K562 (cell line): ENCODE results near the gene RPL21. TPM values are rescaled to one million over a fixed set of nuclear protein-coding genes. Genes with fewer than 3 reads are reported as not detected.

Experiments
- ATAC-seq: fragments of 200-7000 bp; cut with Tn5 transposase; 3 replicates; pipeline ENCODE4 v1.9.1; 2020; ENCODE audit warnings: moderate library complexity
- BruUV-seq: library from RNA; stranded (reverse); fragments of 400-500 nt; replicated peaks from 2 replicates; lab custom pipeline; 2021; lab: Mats Ljungman, UMichigan
- CTCF ChIA-PET: fragments of 300-600 bp; formaldehyde crosslinking; extraction: SDS; loops from one replicate; lab custom pipeline; 2021; ENCODE audit warnings: low intra/inter-chr PET ratio; lab: Yijun Ruan, JAX
- POLR2A ChIA-PET: fragments of 300-600, 350-650 bp; sonication (Branson Sonifier 250); formaldehyde crosslinking; extraction: SDS; loops from one replicate; lab custom pipeline; 2021; ENCODE audit warnings: antibody characterized with exemption, inconsistent platforms; lab: Yijun Ruan, JAX
- DNase-seq, 4 experiments: peaks; one replicate each; pipeline versions ENCODE4 v3.0.0 to v3.0.0-alpha.2; 2011 to 2018; ENCODE audit warnings: low spot score in 3 of 4, mixed read lengths in 3 of 4; ENCODE audit errors: extremely low read depth in 1 of 4
- FAIRE-seq: peaks from 2 replicates; lab custom pipeline; 2011; peaks lifted over from hg19 to GRCh38; lab: Jason Lieb, UNC
- H2AFZ ChIP-seq: 2 replicates; pipeline ENCODE4 v1.6.0; 2011; ENCODE audit warnings: low read depth, low read length, control low read depth, inconsistent platforms
- H3K27ac ChIP-seq: fragments of 200-600 bp; 3 replicates; pipeline ENCODE4 v1.8.0; 2011; ENCODE audit warnings: low read depth, mild to moderate bottlenecking, control low read depth, inconsistent platforms, low read length, moderate library complexity, mixed read lengths; ENCODE audit errors: extremely low read depth
- H3K27me3 ChIP-seq, 2 experiments: fragments of 300-600 bp in 1 of 2; 2 replicates in 1 of 2; 3 replicates in 1 of 2; pipeline versions ENCODE4 v1.6.0 to v1.8.0; 2011; ENCODE audit warnings: inconsistent platforms in 2 of 2, low read length in 2 of 2, mild to moderate bottlenecking in 1 of 2, mixed read lengths in 1 of 2, moderate library complexity in 1 of 2; ENCODE audit not compliant: control insufficient read depth in 2 of 2, insufficient read depth in 2 of 2
- H3K36me3 ChIP-seq: fragments of 300-600 bp; 3 replicates; pipeline ENCODE4 v1.8.0; 2011; ENCODE audit warnings: mild to moderate bottlenecking, low read length, inconsistent platforms; ENCODE audit not compliant: control insufficient read depth, insufficient read depth
- H3K4me1 ChIP-seq, 2 experiments: fragments of 200-600 bp in 1 of 2; replicated peaks in 1 of 2; 2 replicates in 1 of 2; 3 replicates in 1 of 2; pipeline versions ENCODE4 v1.5.1 to v1.8.0; 2011; ENCODE audit warnings: inconsistent platforms in 2 of 2, low read length in 2 of 2, mild to moderate bottlenecking in 1 of 2, mixed read lengths in 1 of 2, moderate library complexity in 1 of 2; ENCODE audit not compliant: control insufficient read depth in 2 of 2, insufficient read depth in 2 of 2
- H3K4me2 ChIP-seq: 2 replicates; pipeline ENCODE4 v1.6.1; 2011; ENCODE audit warnings: low read length, control low read depth, inconsistent platforms, mixed read lengths; ENCODE audit not compliant: insufficient read depth
- H3K4me3 ChIP-seq: fragments of 200-600 bp; sonication (generic), shearing (Covaris generic); 2 replicates; pipeline ENCODE4 v1.5.1; 2016; ENCODE audit warnings: control low read depth, inconsistent platforms
- H3K79me2 ChIP-seq: fragments of 200-600 bp; 3 replicates; pipeline ENCODE4 v1.8.0; 2011; ENCODE audit warnings: low read length, inconsistent platforms; ENCODE audit not compliant: control insufficient read depth, insufficient read depth
- H3K9ac ChIP-seq, 2 experiments: 2 replicates each; pipeline versions ENCODE4 v1.6.0 to v1.6.1; 2011; ENCODE audit warnings: low read depth in 2 of 2, low read length in 2 of 2, control low read depth in 1 of 2, inconsistent platforms in 1 of 2, mild to moderate bottlenecking in 1 of 2, mixed read lengths in 1 of 2; ENCODE audit not compliant: insufficient read depth in 1 of 2
- H3K9me1 ChIP-seq: one replicate; pipeline ENCODE4 v1.6.0; 2011; ENCODE audit warnings: inconsistent platforms, mild to moderate bottlenecking, low read length, moderate library complexity; ENCODE audit not compliant: control insufficient read depth, insufficient read depth
- H3K9me3 ChIP-seq: replicated peaks from 2 replicates; pipeline ENCODE4 v1.5.1; 2011; ENCODE audit warnings: low read depth, low read length, inconsistent platforms; ENCODE audit not compliant: control insufficient read depth, insufficient read depth
- H4K20me1 ChIP-seq: replicated peaks from 2 replicates; pipeline ENCODE4 v1.6.1; 2011; ENCODE audit warnings: low read length, inconsistent platforms, mixed read lengths; ENCODE audit not compliant: control insufficient read depth, insufficient read depth
- NFXL1 ChIP-seq: fragments of 450-650 bp; formaldehyde crosslinking; IDR thresholded peaks from 2 replicates; pipeline ENCODE4 v1.4.0; 2021; ENCODE audit warnings: mild to moderate bottlenecking
- POLR2B ChIP-seq: fragments of 450-650 bp; IDR thresholded peaks from 2 replicates; pipeline ENCODE4 v1.6.1; 2018; ENCODE audit warnings: low read depth; ENCODE audit not compliant: partially characterized antibody
- WGBS: fragments of 100-300 bp; shearing (Covaris generic); methylation state at CpG from one replicate; pipeline ENCODE4 v1.1.6; 2016; ENCODE audit warnings: low coverage, mixed read lengths; ENCODE audit not compliant: insufficient coverage; ENCODE audit errors: missing lambda C conversion rate; 5-methylcytosine and 5-hydroxymethylcytosine counted together
- in situ Hi-C: fragments of 300-500 bp; cut with MboI; formaldehyde crosslinking; loops from 4 replicates; pipeline ENCODE4 v1.15.0; 2018; ENCODE audit warnings: inconsistent platforms, mixed read lengths
- intact Hi-C: fragments of 100-400 bp; cut with micrococcal nuclease; formaldehyde crosslinking; loops from 2 replicates; pipeline ENCODE4 v1.14.2; 2022
- polyA plus RNA-seq, 8 experiments: library from polyadenylated mRNA; depleted of rRNA in 4 of 8; stranded (reverse) in 5 of 8; unstranded in 3 of 8; fragments of >200 nt; fragmentation: Nextera tagmentation in 2 of 8; fragmentation: Illumina TruSeq in 1 of 8; extraction: Ambion mirVana in 2 of 8; extraction: Trizol in 1 of 8; gene quantifications; 2 replicates each; pipeline versions ENCODE4 v1.2.1 to v1.2.3, GENCODE V29; 2011 to 2014; ENCODE audit warnings: inconsistent platforms in 1 of 8, missing spikeins in 1 of 8
- total RNA-seq, 7 experiments: library from RNA; depleted of rRNA in 6 of 7; stranded (reverse); fragments of >200 nt in 6 of 7; fragmentation: Illumina TruSeq in 2 of 7; extraction: Trizol in 2 of 7; gene quantifications; 2 replicates each; pipeline versions ENCODE4 v1.2.1 to v1.2.3, GENCODE V29; 2011 to 2021; ENCODE audit warnings: low replicate concordance in 1 of 7
- TF ChIP-seq, protein P1 (sequence below): fragments of 450-650 bp; IDR thresholded peaks from 2 replicates; pipeline ENCODE4 v1.6.1; 2016; ENCODE audit warnings: low read depth

Gene RPL21
- total and polyA plus RNA-seq, 9 of the 15 experiments (the other 6 are each of a cell fraction or from before 2014, with no cell fraction given) = 622 to 4,203 (median 1,676) TPM

DNA sequence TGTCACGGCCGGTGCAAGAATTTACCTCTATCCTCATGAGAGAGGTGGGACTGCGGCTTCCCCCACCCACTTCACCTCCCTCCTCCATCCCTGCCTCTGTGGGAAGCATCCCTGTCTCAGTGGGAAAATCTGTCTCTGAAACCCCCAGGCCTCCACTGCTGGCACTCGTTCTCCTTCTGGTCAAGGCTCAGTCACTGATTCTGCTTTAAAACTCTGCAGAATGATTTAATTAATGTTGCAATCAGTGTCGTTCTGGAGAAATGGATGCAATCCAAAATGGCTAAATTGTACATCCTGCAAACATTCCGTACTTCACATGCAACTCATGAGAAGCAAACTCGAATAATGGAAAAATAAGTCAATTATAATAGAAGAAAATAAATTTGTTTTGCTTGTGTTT lies 24.8 kb downstream of the RPL21 start:
- ChIA-PET CTCF (no interaction called here), POLR2A (interaction anchor here (1.9 kb wide), 1 partner anchor 291 kb away, joined by 7 read pairs; no protein-coding TSS in a partner anchor)
- H3K4me1 ChIP-seq = peaks cover 2 to 6% of the 10 kb centered on the region in 2 experiments; a peak in 3 of 5 replicates
- intact Hi-C loops (no loop called here), in situ Hi-C loops (no loop called here)
- no peaks in the 10 kb centered on the region for H3K79me2 ChIP-seq
- no peak overlapping the region for H3K4me2 ChIP-seq
- peaks cover 3 to 15% of the 10 kb centered on the region in 2 experiments; a peak in 1 of 5 replicates for H3K27me3 ChIP-seq
- whole genome bisulfite sequencing = 0% methylated on average over 7 of the region's 7 CpGs
- TF ChIP-seq, protein P1, sequence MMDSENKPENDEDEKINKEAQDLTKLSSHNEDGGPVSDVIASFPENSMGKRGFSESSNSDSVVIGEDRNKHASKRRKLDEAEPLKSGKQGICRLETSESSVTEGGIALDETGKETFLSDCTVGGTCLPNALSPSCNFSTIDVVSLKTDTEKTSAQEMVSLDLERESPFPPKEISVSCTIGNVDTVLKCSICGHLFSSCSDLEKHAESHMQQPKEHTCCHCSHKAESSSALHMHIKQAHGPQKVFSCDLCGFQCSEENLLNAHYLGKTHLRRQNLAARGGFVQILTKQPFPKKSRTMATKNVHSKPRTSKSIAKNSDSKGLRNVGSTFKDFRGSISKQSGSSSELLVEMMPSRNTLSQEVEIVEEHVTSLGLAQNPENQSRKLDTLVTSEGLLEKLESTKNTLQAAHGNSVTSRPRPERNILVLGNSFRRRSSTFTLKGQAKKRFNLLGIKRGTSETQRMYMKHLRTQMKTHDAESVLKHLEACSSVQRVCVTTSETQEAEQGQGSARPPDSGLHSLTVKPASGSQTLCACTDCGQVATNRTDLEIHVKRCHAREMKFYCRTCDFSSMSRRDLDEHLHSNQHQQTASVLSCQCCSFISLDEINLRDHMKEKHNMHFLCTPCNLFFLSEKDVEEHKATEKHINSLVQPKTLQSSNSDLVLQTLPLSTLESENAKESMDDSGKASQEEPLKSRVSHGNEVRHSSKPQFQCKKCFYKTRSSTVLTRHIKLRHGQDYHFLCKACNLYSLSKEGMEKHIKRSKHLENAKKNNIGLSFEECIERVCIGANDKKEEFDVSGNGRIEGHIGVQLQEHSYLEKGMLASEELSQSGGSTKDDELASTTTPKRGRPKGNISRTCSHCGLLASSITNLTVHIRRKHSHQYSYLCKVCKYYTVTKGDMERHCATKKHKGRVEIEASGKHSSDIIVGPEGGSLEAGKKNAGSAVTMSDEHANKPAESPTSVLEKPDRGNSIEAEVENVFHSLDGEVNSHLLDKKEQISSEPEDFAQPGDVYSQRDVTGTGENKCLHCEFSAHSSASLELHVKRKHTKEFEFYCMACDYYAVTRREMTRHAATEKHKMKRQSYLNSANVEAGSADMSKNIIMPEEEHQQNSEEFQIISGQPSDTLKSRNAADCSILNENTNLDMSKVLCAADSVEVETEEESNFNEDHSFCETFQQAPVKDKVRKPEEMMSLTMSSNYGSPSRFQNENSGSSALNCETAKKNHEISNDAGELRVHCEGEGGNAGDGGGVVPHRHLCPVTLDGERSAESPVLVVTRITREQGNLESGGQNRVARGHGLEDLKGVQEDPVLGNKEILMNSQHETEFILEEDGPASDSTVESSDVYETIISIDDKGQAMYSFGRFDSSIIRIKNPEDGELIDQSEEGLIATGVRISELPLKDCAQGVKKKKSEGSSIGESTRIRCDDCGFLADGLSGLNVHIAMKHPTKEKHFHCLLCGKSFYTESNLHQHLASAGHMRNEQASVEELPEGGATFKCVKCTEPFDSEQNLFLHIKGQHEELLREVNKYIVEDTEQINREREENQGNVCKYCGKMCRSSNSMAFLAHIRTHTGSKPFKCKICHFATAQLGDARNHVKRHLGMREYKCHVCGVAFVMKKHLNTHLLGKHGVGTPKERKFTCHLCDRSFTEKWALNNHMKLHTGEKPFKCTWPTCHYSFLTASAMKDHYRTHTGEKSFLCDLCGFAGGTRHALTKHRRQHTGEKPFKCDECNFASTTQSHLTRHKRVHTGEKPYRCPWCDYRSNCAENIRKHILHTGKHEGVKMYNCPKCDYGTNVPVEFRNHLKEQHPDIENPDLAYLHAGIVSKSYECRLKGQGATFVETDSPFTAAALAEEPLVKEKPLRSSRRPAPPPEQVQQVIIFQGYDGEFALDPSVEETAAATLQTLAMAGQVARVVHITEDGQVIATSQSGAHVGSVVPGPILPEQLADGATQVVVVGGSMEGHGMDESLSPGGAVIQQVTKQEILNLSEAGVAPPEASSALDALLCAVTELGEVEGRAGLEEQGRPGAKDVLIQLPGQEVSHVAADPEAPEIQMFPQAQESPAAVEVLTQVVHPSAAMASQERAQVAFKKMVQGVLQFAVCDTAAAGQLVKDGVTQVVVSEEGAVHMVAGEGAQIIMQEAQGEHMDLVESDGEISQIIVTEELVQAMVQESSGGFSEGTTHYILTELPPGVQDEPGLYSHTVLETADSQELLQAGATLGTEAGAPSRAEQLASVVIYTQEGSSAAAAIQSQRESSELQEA = no peak
- TF ChIP-seq POLR2B = no peak
- TF ChIP-seq NFXL1 (CRISPR knock-in tag) = no peak
- H3K9ac ChIP-seq = no peak overlapping the region
- H4K20me1 ChIP-seq = no peaks in the 10 kb centered on the region
- H3K9me3 ChIP-seq = no peaks in the 10 kb centered on the region
- no peak for DNase-seq
- BruUV-seq = no TSS peak
- FAIRE-seq = no peak
- H3K36me3 ChIP-seq = no peaks in the 10 kb centered on the region
- H3K4me3 ChIP-seq = no peak overlapping the region
- H3K9me1 ChIP-seq = no peaks in the 10 kb centered on the region
- no peak for ATAC-seq
- H3K27ac ChIP-seq = no peak overlapping the region
- H2AFZ ChIP-seq = no peak overlapping the region
